ENCODE results near the gene CADPS. TPM values are rescaled to one million over a fixed set of nuclear protein-coding genes. Genes with fewer than 3 reads are reported as not detected.

CADPS gene
- total RNA-seq, 3 donors from 2014 or later (not counting 1 experiment from before 2014, with no cell fraction given): not detected

GRCh38 chr3:62705721-62706120 is 169.5 kb downstream of the CADPS start:
- peaks cover 2 to 3% of the 10 kb centered on the region in 2 donors for H3K9me3 Mint-ChIP-seq
- Histone ChIP-seq H3K9me3 (ENCODE audit: control insufficient read depth, insufficient read depth, low read length) (no peaks in the 10 kb centered on the region), H3K27ac (ENCODE audit: low read length) (no peak overlapping the region), H3K27me3 (ENCODE audit: control insufficient read depth, insufficient read depth, low read length) (no peaks in the 10 kb centered on the region), H3K4me1 (ENCODE audit: control insufficient read depth, insufficient read depth, low read length) (no peaks in the 10 kb centered on the region), H3K36me3 (ENCODE audit: control insufficient read depth, insufficient read depth, low read length) (no peaks in the 10 kb centered on the region), H3K4me3 (ENCODE audit: low read length) (no peak overlapping the region)
- no peak for TF ChIP-seq CTCF (IDR thresholded peaks at IDR 0.05)
- ATAC-seq: no peak
- no peaks in the 10 kb centered on the region for H3K27me3 Mint-ChIP-seq (ENCODE audit: low read depth in 2 of 2)
- intact Hi-C loops (cut with micrococcal nuclease): no loop called here
- H3K36me3 Mint-ChIP-seq: no peaks in the 10 kb centered on the region
- H3K4me3 Mint-ChIP-seq: no peak overlapping the region
- no peak overlapping the region for H3K27ac Mint-ChIP-seq
- 68% methylated on average over 2 of the region's 2 CpGs for WGBS (ENCODE audit: insufficient coverage)
- no peak for DNase-seq
- no peaks in the 10 kb centered on the region for H3K4me1 Mint-ChIP-seq

DNA sequence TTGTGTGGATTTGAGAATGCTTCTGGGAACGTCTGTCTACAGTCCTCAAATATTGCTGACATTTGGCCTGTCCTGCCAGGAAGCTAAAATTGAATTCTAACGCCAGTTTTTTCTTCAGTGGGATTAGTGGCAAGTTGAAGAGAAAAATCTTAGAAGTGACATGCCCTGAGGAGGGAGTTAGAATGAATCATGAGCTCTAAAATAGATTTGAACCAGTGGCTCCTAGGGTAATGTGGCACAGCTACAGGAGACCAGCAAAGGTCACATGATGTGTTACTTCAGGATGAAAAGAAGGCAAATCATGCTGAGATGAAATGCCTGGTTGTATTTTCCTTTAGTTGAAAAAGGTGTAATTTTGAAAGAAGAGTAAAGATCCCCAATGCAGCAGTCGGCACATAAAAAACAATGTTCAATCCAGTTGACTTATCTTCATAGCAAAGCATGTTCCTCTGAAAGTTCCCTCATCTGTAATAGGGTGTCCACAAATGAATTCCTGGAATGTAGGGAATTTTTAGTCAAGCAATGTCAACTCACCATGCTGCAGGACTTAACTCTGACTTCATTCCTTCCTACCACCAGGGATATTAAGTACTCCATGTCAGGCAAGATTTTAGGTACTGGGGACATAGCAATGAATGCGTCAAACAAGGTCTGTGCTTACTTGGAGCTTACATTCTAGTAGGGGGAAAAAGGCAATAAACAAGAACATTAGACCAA is 171.6 kb downstream of the CADPS start:
- 59% methylated on average over 3 of the region's 4 CpGs for WGBS (ENCODE audit: insufficient coverage)
- H3K36me3 Mint-ChIP-seq: no peaks in the 10 kb centered on the region
- ATAC-seq (no peak), DNase-seq (no peak)
- no peak overlapping the region for H3K4me3 ChIP-seq (ENCODE audit: low read length)
- H3K4me1 ChIP-seq (ENCODE audit: control insufficient read depth, insufficient read depth, low read length): no peaks in the 10 kb centered on the region
- no peak overlapping the region for H3K27ac ChIP-seq (ENCODE audit: low read length)
- no peaks in the 10 kb centered on the region for H3K27me3 Mint-ChIP-seq (ENCODE audit: low read depth in 2 of 2)
- no peaks in the 10 kb centered on the region for H3K9me3 ChIP-seq (ENCODE audit: control insufficient read depth, insufficient read depth, low read length)
- peaks cover 2 to 4% of the 10 kb centered on the region in 2 donors for H3K9me3 Mint-ChIP-seq
- intact Hi-C loops (cut with micrococcal nuclease): no loop called here
- no peaks in the 10 kb centered on the region for H3K27me3 ChIP-seq (ENCODE audit: control insufficient read depth, insufficient read depth, low read length)
- no peaks in the 10 kb centered on the region for H3K4me1 Mint-ChIP-seq
- TF ChIP-seq CTCF (IDR thresholded peaks at IDR 0.05): no peak
- no peak overlapping the region for H3K4me3 Mint-ChIP-seq
- no peak overlapping the region for H3K27ac Mint-ChIP-seq
- no peaks in the 10 kb centered on the region for H3K36me3 ChIP-seq (ENCODE audit: control insufficient read depth, insufficient read depth, low read length)

DNA sequence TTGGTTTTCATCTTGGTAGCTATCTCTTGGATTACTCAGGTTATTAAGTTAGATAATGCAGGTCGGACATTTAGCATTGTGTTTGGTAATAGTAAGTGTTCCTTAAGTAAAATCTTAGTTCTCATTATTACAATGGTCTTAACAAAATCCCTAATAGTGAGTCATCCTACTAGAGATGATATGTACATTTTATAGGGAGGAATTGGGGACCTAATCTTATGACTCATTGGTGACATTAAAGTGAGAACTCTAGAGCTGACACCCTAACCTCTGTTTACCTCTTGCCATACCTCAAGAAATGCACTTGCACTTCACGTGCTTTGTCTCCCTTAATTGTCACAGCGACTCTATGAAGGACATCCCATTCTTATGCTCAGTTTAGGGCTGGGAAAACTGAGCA is 174.9 kb downstream of the CADPS start:
- no peak for DNase-seq
- intact Hi-C loops (cut with micrococcal nuclease): no loop called here
- no peak for TF ChIP-seq CTCF (IDR thresholded peaks at IDR 0.05)
- H3K4me3 Mint-ChIP-seq: no peak overlapping the region
- H3K4me1 ChIP-seq (ENCODE audit: control insufficient read depth, insufficient read depth, low read length): no peaks in the 10 kb centered on the region
- H3K36me3 ChIP-seq (ENCODE audit: control insufficient read depth, insufficient read depth, low read length): no peaks in the 10 kb centered on the region
- WGBS (ENCODE audit: insufficient coverage): 82% methylated on average over 2 of the region's 3 CpGs
- no peak for ATAC-seq
- no peak overlapping the region for H3K27ac Mint-ChIP-seq
- H3K27me3 Mint-ChIP-seq (ENCODE audit: low read depth in 2 of 2): no peaks in the 10 kb centered on the region
- H3K27me3 ChIP-seq (ENCODE audit: control insufficient read depth, insufficient read depth, low read length): no peaks in the 10 kb centered on the region
- H3K9me3 Mint-ChIP-seq: peaks cover 2 to 7% of the 10 kb centered on the region in 2 donors
- H3K4me1 Mint-ChIP-seq: no peaks in the 10 kb centered on the region
- H3K36me3 Mint-ChIP-seq: no peaks in the 10 kb centered on the region
- H3K4me3 ChIP-seq (ENCODE audit: low read length): no peak overlapping the region
- H3K9me3 ChIP-seq (ENCODE audit: control insufficient read depth, insufficient read depth, low read length): no peaks in the 10 kb centered on the region
- no peak overlapping the region for H3K27ac ChIP-seq (ENCODE audit: low read length)

DNA sequence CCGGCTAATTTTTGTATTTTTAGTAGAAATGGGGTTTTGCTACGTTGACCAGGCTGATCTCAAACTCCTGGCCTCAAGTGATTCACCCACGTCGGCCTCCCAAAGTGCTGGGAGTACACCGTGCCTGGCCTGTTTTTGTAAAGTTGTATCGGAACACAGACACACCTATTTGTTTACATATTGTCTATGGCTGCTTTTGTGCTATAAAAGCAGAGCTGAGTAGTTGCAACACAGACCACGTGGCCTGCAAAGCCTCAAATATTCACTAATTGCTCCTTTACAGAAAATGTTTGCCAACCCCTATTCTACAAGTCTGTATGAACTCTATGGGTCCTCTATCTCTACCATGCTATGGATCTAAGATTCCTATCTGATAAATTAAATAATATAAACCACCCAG is 175.5 kb downstream of the CADPS start:
- intact Hi-C loops (cut with micrococcal nuclease): no loop called here
- H3K36me3 ChIP-seq (ENCODE audit: control insufficient read depth, insufficient read depth, low read length): no peaks in the 10 kb centered on the region
- Mint-ChIP-seq H3K4me1 (no peaks in the 10 kb centered on the region), H3K4me3 (no peak overlapping the region), H3K9me3 (peaks cover 0 to 7% of the 10 kb centered on the region in 2 donors), H3K27ac (no peak overlapping the region), H3K27me3 (ENCODE audit: low read depth in 2 of 2) (no peaks in the 10 kb centered on the region), H3K36me3 (no peaks in the 10 kb centered on the region)
- WGBS (ENCODE audit: insufficient coverage): 77% methylated on average over 7 of the region's 7 CpGs
- no peak for ATAC-seq
- DNase-seq: no peak
- no peaks in the 10 kb centered on the region for H3K9me3 ChIP-seq (ENCODE audit: control insufficient read depth, insufficient read depth, low read length)
- no peak overlapping the region for H3K27ac ChIP-seq (ENCODE audit: low read length)
- H3K4me3 ChIP-seq (ENCODE audit: low read length): no peak overlapping the region
- H3K4me1 ChIP-seq (ENCODE audit: control insufficient read depth, insufficient read depth, low read length): no peaks in the 10 kb centered on the region
- no peaks in the 10 kb centered on the region for H3K27me3 ChIP-seq (ENCODE audit: control insufficient read depth, insufficient read depth, low read length)
- TF ChIP-seq CTCF (IDR thresholded peaks at IDR 0.05): no peak

All from natural killer cell (primary cell).